GM10266 (cell line): ENCODE measurements around the gene ZNF236.

Source experiments
- DNase-seq: peaks from one replicate; pipeline ENCODE4 v3.0.0; 2012; ENCODE audit errors: extremely low spot score
- CTCF ChIP-seq: IDR thresholded peaks from 2 replicates; pipeline ENCODE4 v1.5.1; 2012; ENCODE audit warnings: mild to moderate bottlenecking, low read depth; ENCODE audit not compliant: control insufficient read depth, insufficient read depth; ENCODE audit errors: missing control alignments

ZNF236 gene

GRCh38 chr18:76791642-76792041 is 30.7 kb upstream of the ZNF236 start:
- TF ChIP-seq CTCF = no peak
- DNase-seq = no peak

- no peak for DNase-seq
These were observed 28.0 kb upstream of the ZNF236 start for GRCh38 chr18:76794326-76794725.

GRCh38 chr18:76801567-76802505 is 20.5 kb upstream of the ZNF236 start:
- TF ChIP-seq CTCF = peak; percentile 90
- DNase-seq = peak; percentile 88

More at GRCh38 chr18:76794326-76794725, 28.0 kb upstream of the ZNF236 start:
- TF ChIP-seq CTCF = no peak

- DNase-seq = no peak
- no peak for TF ChIP-seq CTCF
These were observed 18.9 kb upstream of the ZNF236 start for GRCh38 chr18:76803413-76803812.

- DNase-seq = peak; percentile 77
- TF ChIP-seq CTCF = peak; percentile 87
These were observed 18.5 kb upstream of the ZNF236 start for GRCh38 chr18:76803814-76804213.

- no peak for DNase-seq
- no peak for TF ChIP-seq CTCF
These were observed 17.1 kb upstream of the ZNF236 start for GRCh38 chr18:76805221-76805620.

GRCh38 chr18:76806301-76806700 is 16.1 kb upstream of the ZNF236 start:
- no peak for TF ChIP-seq CTCF
- DNase-seq = no peak
